ENCODE data around the gene DCAF5.

The DCAF5 gene

GRCh38 chr14:69133206-69134125, 19.5 kb downstream of the DCAF5 start:
- Histone ChIP-seq H3K4me1 (ENCODE audit: insufficient read depth, low read length, poor library complexity, severe bottlenecking) (peaks cover 20% of the 10 kb centered on the region), H3K36me3 (ENCODE audit: insufficient read depth, low read length) (no peaks in the 10 kb centered on the region; the same call in 1 of the 2 replicates), H2AFZ (ENCODE audit: low read length) (no peak overlapping the region), H3K4me3 (ENCODE audit: low read length, poor library complexity, severe bottlenecking) (no peak overlapping the region), H3K9me3 (ENCODE audit: insufficient read depth, low read depth, low read length) (no peaks in the 10 kb centered on the region), H3K9me2 (replicated peaks; ENCODE audit: low read depth, low read length) (no peaks in the 10 kb centered on the region), H3K9ac (ENCODE audit: low read depth, low read length, poor library complexity, severe bottlenecking) (no peak overlapping the region), H3F3A (ENCODE audit: low read depth) (no peaks in the 10 kb centered on the region), H3K27me3 (ENCODE audit: insufficient read depth, low read length, poor library complexity, severe bottlenecking) (no peaks in the 10 kb centered on the region), H4K20me1 (ENCODE audit: insufficient read depth, low read length, poor library complexity, severe bottlenecking) (peaks cover 50% of the 10 kb centered on the region), H3K79me2 (ENCODE audit: insufficient read depth, low read length) (peaks cover 96% of the 10 kb centered on the region), H3K4me2 (ENCODE audit: low read depth, low read length, poor library complexity, severe bottlenecking) (no peak overlapping the region)
- TF ChIP-seq EZH2phosphoT487 (IDR thresholded peaks at IDR 0.05; ENCODE audit: borderline replicate concordance), result no peak
- no peak for TF ChIP-seq CTCF (conservative IDR thresholded peaks at IDR 0.05; ENCODE audit: low read length)

GRCh38 chr14:69132513-69133181, 20.3 kb downstream of the DCAF5 start:
- Histone ChIP-seq H3K27me3 (ENCODE audit: insufficient read depth, low read length, poor library complexity, severe bottlenecking) (no peaks in the 10 kb centered on the region), H3K79me2 (ENCODE audit: insufficient read depth, low read length) (peaks cover 96% of the 10 kb centered on the region), H3K4me3 (ENCODE audit: low read length, poor library complexity, severe bottlenecking) (no peak overlapping the region), H3K9me2 (replicated peaks; ENCODE audit: low read depth, low read length) (no peaks in the 10 kb centered on the region), H3K9ac (ENCODE audit: low read depth, low read length, poor library complexity, severe bottlenecking) (no peak overlapping the region), H3K9me3 (ENCODE audit: insufficient read depth, low read depth, low read length) (no peaks in the 10 kb centered on the region), H3K4me2 (ENCODE audit: low read depth, low read length, poor library complexity, severe bottlenecking) (no peak overlapping the region), H3K36me3 (ENCODE audit: insufficient read depth, low read length) (no peaks in the 10 kb centered on the region), H3K4me1 (ENCODE audit: insufficient read depth, low read length, poor library complexity, severe bottlenecking) (peaks cover 20% of the 10 kb centered on the region), H3F3A (ENCODE audit: low read depth) (no peaks in the 10 kb centered on the region), H2AFZ (ENCODE audit: low read length) (no peak overlapping the region), H4K20me1 (ENCODE audit: insufficient read depth, low read length, poor library complexity, severe bottlenecking) (peaks cover 45% of the 10 kb centered on the region)
- no peak for TF ChIP-seq EZH2phosphoT487 (IDR thresholded peaks at IDR 0.05; ENCODE audit: borderline replicate concordance)
- no peak for TF ChIP-seq CTCF (conservative IDR thresholded peaks at IDR 0.05; ENCODE audit: low read length)

DNA sequence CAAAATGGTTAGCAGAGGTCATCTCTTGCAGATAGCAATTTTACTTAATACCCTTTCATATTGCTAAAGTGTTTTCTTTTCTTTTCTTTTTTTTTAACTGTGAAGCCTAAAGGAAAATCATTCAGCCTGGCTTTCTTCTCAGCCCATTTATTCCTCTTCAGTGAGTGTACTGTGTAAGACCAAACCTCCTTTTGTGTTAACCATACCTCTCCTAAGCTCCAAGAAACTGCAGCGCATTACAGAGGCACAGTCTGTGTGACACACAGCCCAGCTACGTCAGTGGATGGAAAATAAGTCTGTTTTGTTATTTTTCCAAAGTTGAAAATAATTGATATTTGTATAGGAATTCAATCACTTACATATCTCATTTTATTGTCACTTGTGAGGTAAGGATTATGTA, 21.7 kb downstream of the DCAF5 start:
- Histone ChIP-seq H3F3A (ENCODE audit: low read depth) (no peaks in the 10 kb centered on the region), H4K20me1 (ENCODE audit: insufficient read depth, low read length, poor library complexity, severe bottlenecking) (peaks cover 54% of the 10 kb centered on the region), H3K36me3 (ENCODE audit: insufficient read depth, low read length) (no peaks in the 10 kb centered on the region), H3K4me1 (ENCODE audit: insufficient read depth, low read length, poor library complexity, severe bottlenecking) (peaks cover 20% of the 10 kb centered on the region), H3K27me3 (ENCODE audit: insufficient read depth, low read length, poor library complexity, severe bottlenecking) (no peaks in the 10 kb centered on the region), H2AFZ (ENCODE audit: low read length) (no peak overlapping the region), H3K9ac (ENCODE audit: low read depth, low read length, poor library complexity, severe bottlenecking) (no peak overlapping the region), H3K9me2 (replicated peaks; ENCODE audit: low read depth, low read length) (no peaks in the 10 kb centered on the region), H3K4me2 (ENCODE audit: low read depth, low read length, poor library complexity, severe bottlenecking) (no peak overlapping the region), H3K4me3 (ENCODE audit: low read length, poor library complexity, severe bottlenecking) (no peak overlapping the region), H3K79me2 (ENCODE audit: insufficient read depth, low read length) (peaks cover 99% of the 10 kb centered on the region), H3K9me3 (ENCODE audit: insufficient read depth, low read depth, low read length) (no peaks in the 10 kb centered on the region)
- TF ChIP-seq CTCF (conservative IDR thresholded peaks at IDR 0.05; ENCODE audit: low read length) (no peak), EZH2phosphoT487 (IDR thresholded peaks at IDR 0.05; ENCODE audit: borderline replicate concordance) (no peak)
